HepG2 (cell line): ENCODE data around the gene DNM3. TPM values are rescaled to one million over a fixed set of nuclear protein-coding genes. Genes with fewer than 3 reads are reported as not detected.

Experiments used
- ATAC-seq: fragments of 200-7000 bp; cut with Tn5 transposase; 3 replicates; pipeline ENCODE4 v1.9.1; 2020; ENCODE audit warnings: mild to moderate bottlenecking, moderate library complexity
- BruUV-seq: library from RNA; stranded (reverse); fragments of 400-500 nt; replicated peaks from 2 replicates; lab custom pipeline; 2021; lab: Mats Ljungman, UMichigan
- CTCF ChIA-PET: fragments of 300-600 bp; formaldehyde crosslinking; extraction: SDS; loops from one replicate; lab custom pipeline; 2021; ENCODE audit warnings: low total read pairs, inconsistent platforms, low intra/inter-chr PET ratio; lab: Yijun Ruan, JAX
- POLR2A ChIA-PET: fragments of 350-600 bp; sonication (Branson Sonifier 250); formaldehyde crosslinking; loops from one replicate; lab custom pipeline; 2020; ENCODE audit warnings: antibody characterized with exemption, inconsistent platforms; lab: Yijun Ruan, JAX
- DNase-seq: peaks from one replicate; pipeline ENCODE4 v3.0.0-alpha.2; 2015; ENCODE audit warnings: low spot score
- FAIRE-seq: peaks from 3 replicates; lab custom pipeline; 2011; peaks lifted over from hg19 to GRCh38; lab: Jason Lieb, UNC
- H2AFZ ChIP-seq: one replicate; pipeline ENCODE4 v1.6.1; 2011; ENCODE audit warnings: low read length, inconsistent platforms
- H3K27ac ChIP-seq: fragments of 300-600 bp; 3 replicates; pipeline ENCODE4 v1.8.0; 2011; ENCODE audit warnings: mixed run types, mild to moderate bottlenecking, mixed read lengths, low read length, inconsistent platforms; ENCODE audit not compliant: insufficient read depth; ENCODE audit errors: extremely low read length
- H3K27me3 ChIP-seq, 2 experiments: fragments of 200-600 bp in 1 of 2; 2 replicates in 1 of 2; 3 replicates in 1 of 2; pipeline versions ENCODE4 v1.6.0 to v1.8.0; 2011; ENCODE audit warnings: low read length in 2 of 2, mild to moderate bottlenecking in 2 of 2, moderate library complexity in 2 of 2, inconsistent platforms in 1 of 2; ENCODE audit not compliant: insufficient read depth in 2 of 2, control insufficient read depth in 1 of 2
- H3K36me3 ChIP-seq, 2 experiments: fragments of 200-600 bp in 1 of 2; replicated peaks in 1 of 2; 2 replicates in 1 of 2; 3 replicates in 1 of 2; pipeline versions ENCODE4 v1.5.1 to v1.8.0; 2011; ENCODE audit warnings: low read length in 2 of 2, inconsistent platforms in 1 of 2; ENCODE audit not compliant: insufficient read depth in 2 of 2, control insufficient read depth in 1 of 2
- H3K4me1 ChIP-seq: 2 replicates; pipeline ENCODE4 v1.5.1; 2012; ENCODE audit warnings: low read length, inconsistent platforms; ENCODE audit not compliant: insufficient read depth
- H3K4me2 ChIP-seq: 2 replicates; pipeline ENCODE4 v1.6.0; 2011; ENCODE audit warnings: low read depth, low read length, inconsistent platforms
- H3K4me3 ChIP-seq, 3 experiments: fragments of 200-600 bp in 1 of 3; sonication (generic), shearing (Covaris generic) in 1 of 3; replicated peaks in 1 of 3; 2 replicates each; pipeline ENCODE4 v1.5.1; 2011 to 2016; ENCODE audit warnings: low read length in 3 of 3, inconsistent platforms in 2 of 3, low read depth in 2 of 3, mild to moderate bottlenecking in 2 of 3, control low read depth in 1 of 3, mixed read lengths in 1 of 3; ENCODE audit not compliant: insufficient read depth in 1 of 3
- H3K79me2 ChIP-seq: one replicate; pipeline ENCODE4 v1.6.1; 2011; ENCODE audit warnings: low read length, inconsistent platforms; ENCODE audit not compliant: insufficient read depth
- H3K9ac ChIP-seq: 2 replicates; pipeline ENCODE4 v1.6.0; 2011; ENCODE audit warnings: mild to moderate bottlenecking, low read depth, low read length, inconsistent platforms; ENCODE audit not compliant: insufficient read depth
- H3K9me3 ChIP-seq: 2 replicates; pipeline ENCODE4 v1.5.1; 2012; ENCODE audit warnings: mild to moderate bottlenecking, low read length
- H4K20me1 ChIP-seq: 2 replicates; pipeline ENCODE4 v1.6.0; 2011; ENCODE audit warnings: inconsistent platforms, mild to moderate bottlenecking, low read length, moderate library complexity; ENCODE audit not compliant: insufficient read depth
- CEBPB ChIP-seq: IDR thresholded peaks from 2 replicates; pipeline ENCODE4 v1.6.1; 2011; ENCODE audit warnings: low read depth, low read length, improper control_type of control experiment, borderline replicate concordance
- SPEN ChIP-seq: sonication (generic); formaldehyde crosslinking; IDR thresholded peaks from 2 replicates; pipeline ENCODE4 v1.5.1; 2020; ENCODE audit warnings: low read depth, mild to moderate bottlenecking, missing genetic modification reagents
- ZNF747 ChIP-seq: sonication (generic); formaldehyde crosslinking; IDR thresholded peaks from 2 replicates; pipeline ENCODE4 v1.8.1; 2023; ENCODE audit warnings: missing genetic modification reagents, mild to moderate bottlenecking, borderline replicate concordance
- ZNF879 ChIP-seq: sonication (generic); formaldehyde crosslinking; IDR thresholded peaks from 2 replicates; pipeline ENCODE4 v1.8.1; 2023; ENCODE audit warnings: missing genetic modification reagents
- WGBS: methylation state at CpG from one replicate; pipeline ENCODE4 v1.1.6; 2017; ENCODE audit warnings: low lambda C conversion rate; 5-methylcytosine and 5-hydroxymethylcytosine counted together
- in situ Hi-C: cut with HindIII; loops from 2 replicates; pipeline ENCODE4 v1.10.0; 2017; ENCODE audit warnings: low pct_unique_long_range_greater_than_20kb; ENCODE audit not compliant: extremely low pct_ligation_motif_present
- intact Hi-C: fragments of 100-400 bp; cut with micrococcal nuclease; formaldehyde crosslinking; loops from one replicate; pipeline ENCODE4 v1.10.0; 2022; ENCODE audit not compliant: unreplicated experiment
- polyA plus RNA-seq, 8 experiments: library from polyadenylated mRNA; depleted of rRNA in 3 of 8; stranded (reverse) in 7 of 8; unstranded in 1 of 8; fragments of >200 nt; fragmentation: Illumina TruSeq in 4 of 8; extraction: Trizol in 4 of 8; gene quantifications; 2 replicates each; pipeline versions ENCODE4 v1.2.1 to v1.2.3, GENCODE V29; 2011 to 2016; ENCODE audit warnings: low read depth in 4 of 8, missing spikeins in 1 of 8, mixed read lengths in 1 of 8; ENCODE audit not compliant: insufficient read depth in 1 of 8
- total RNA-seq, 5 experiments: library from RNA; depleted of rRNA; stranded (reverse); fragments of >200 nt; fragmentation: Illumina TruSeq; extraction: Trizol; gene quantifications; 2 replicates each; pipeline ENCODE4 v1.2.3, GENCODE V29; 2016; ENCODE audit warnings: low read depth in 1 of 5
- TF ChIP-seq, protein P1 (sequence below): IDR thresholded peaks from 2 replicates; pipeline ENCODE4 v1.6.1; 2016; ENCODE audit warnings: low read depth

The DNM3 gene
- total and polyA plus RNA-seq, 2 of the 13 experiments (the other 11 are each of a cell fraction or from before 2014, with no cell fraction given): 0.05 TPM; not detected in 1

DNA sequence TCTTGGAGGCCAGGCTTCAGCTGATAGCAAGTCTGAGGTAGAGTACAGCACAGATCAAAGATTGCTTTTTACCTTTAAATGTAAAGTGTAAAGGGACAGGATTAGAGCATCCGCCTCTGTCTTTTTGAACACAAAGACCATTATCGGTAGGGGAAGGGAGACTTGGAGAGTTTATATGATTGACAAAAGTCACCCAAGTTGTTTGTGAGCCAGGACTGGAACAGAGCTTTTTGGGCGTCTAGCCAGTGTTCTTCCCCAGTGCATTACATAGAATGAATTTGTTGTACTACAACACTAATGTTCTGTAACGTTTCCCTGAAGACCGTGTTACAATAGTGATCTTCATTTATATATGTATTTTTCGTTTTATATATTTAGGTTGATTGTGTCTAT is 611.9 kb downstream of the DNM3 start:
- no peak overlapping the region for H3K4me3 ChIP-seq
- TF ChIP-seq SPEN (CRISPR knock-in tag) (no peak), ZNF747 (CRISPR knock-in tag) (no peak)
- TF ChIP-seq, protein P1, sequence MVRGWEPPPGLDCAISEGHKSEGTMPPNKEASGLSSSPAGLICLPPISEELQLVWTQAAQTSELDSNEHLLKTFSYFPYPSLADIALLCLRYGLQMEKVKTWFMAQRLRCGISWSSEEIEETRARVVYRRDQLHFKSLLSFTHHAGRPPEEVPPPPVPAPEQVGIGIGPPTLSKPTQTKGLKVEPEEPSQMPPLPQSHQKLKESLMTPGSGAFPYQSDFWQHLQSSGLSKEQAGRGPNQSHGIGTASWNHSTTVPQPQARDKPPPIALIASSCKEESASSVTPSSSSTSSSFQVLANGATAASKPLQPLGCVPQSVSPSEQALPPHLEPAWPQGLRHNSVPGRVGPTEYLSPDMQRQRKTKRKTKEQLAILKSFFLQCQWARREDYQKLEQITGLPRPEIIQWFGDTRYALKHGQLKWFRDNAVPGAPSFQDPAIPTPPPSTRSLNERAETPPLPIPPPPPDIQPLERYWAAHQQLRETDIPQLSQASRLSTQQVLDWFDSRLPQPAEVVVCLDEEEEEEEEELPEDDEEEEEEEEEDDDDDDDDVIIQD (CRISPR knock-in tag): no peak
- no peak overlapping the region for H3K4me2 ChIP-seq
- no TSS peak for BruUV-seq
- H4K20me1 ChIP-seq: no peaks in the 10 kb centered on the region
- no peaks in the 10 kb centered on the region; a peak in 1 of 5 replicates for H3K27me3 ChIP-seq
- DNase-seq: no peak
- no peaks in the 10 kb centered on the region for H3K79me2 ChIP-seq
- no peaks in the 10 kb centered on the region for H3K36me3 ChIP-seq
- intact Hi-C loops: no loop called here
- in situ Hi-C loops: no loop called here
- 67% methylated on average over 6 of the region's 6 CpGs for WGBS
- ChIA-PET POLR2A (interaction anchor here (1.0 to 2.9 kb wide), 4 partner anchors 14 to 79 kb away, joined by 3 to 12 read pairs (median 6); partner anchors contain the start of gene SUCO), CTCF (no interaction called here)
- no peak overlapping the region for H2AFZ ChIP-seq
- no peak for ATAC-seq
- FAIRE-seq: no peak
- no peak overlapping the region for H3K9ac ChIP-seq
- H3K27ac ChIP-seq: no peak overlapping the region
- peaks cover 58% of the 10 kb centered on the region for H3K4me1 ChIP-seq
- H3K9me3 ChIP-seq: no peaks in the 10 kb centered on the region

DNA sequence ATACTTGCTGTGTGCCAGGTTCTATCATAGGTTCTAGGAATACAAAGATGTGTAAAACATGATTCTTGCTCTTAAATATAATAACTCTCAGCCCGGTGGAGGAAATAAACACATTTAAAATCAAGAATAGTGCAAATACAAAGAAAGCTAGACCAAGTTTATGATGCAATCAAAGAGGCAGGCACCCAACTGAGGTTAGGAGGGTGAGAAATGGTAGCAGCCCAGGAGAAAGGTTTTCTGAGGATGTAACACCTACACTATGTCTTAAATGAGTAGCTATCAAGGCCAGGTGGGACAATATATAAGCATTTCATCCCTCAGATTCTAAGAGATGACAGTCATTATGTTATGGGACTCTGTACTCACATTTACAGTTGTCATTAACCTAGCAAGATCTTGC is 612.3 kb downstream of the DNM3 start:
- ATAC-seq (no peak), FAIRE-seq (no peak), DNase-seq (no peak)
- no peak overlapping the region for H3K9ac ChIP-seq
- H3K27ac ChIP-seq: no peak overlapping the region
- no peaks in the 10 kb centered on the region for H3K79me2 ChIP-seq
- H3K4me1 ChIP-seq: peaks cover 54% of the 10 kb centered on the region
- ChIA-PET CTCF (no interaction called here), POLR2A (interaction anchor here (1.1 to 2.9 kb wide), 3 partner anchors 13 to 79 kb away, joined by 5 to 12 read pairs (median 8); partner anchors contain the start of gene SUCO)
- H4K20me1 ChIP-seq: no peaks in the 10 kb centered on the region
- intact Hi-C loops (no loop called here), in situ Hi-C loops (no loop called here)
- H3K27me3 ChIP-seq: no peaks in the 10 kb centered on the region; a peak in 1 of 5 replicates
- no peaks in the 10 kb centered on the region for H3K36me3 ChIP-seq
- no peak overlapping the region for H2AFZ ChIP-seq
- WGBS: 44% methylated on average over 1 of the region's 1 CpG
- no peak overlapping the region for H3K4me3 ChIP-seq
- TF ChIP-seq ZNF879 (CRISPR knock-in tag) (no peak), CEBPB (peak; percentile 68; the same call in 1 of the 2 replicates)
- H3K9me3 ChIP-seq: no peaks in the 10 kb centered on the region
- no TSS peak for BruUV-seq
- no peak overlapping the region for H3K4me2 ChIP-seq
